HFFc6 (cell line): Measurements from ENCODE around the gene EPB41L3. TPM values are rescaled to one million over a fixed set of nuclear protein-coding genes. Genes with fewer than 3 reads are reported as not detected.

ENCODE experiments used
- DNase-seq: peaks from one replicate; pipeline ENCODE4 v3.0.0-alpha.2; 2018
- H3K27ac Mint-ChIP-seq: 2 replicates; pipeline ENCODE4 v1.8.0; 2020; ENCODE audit warnings: mild to moderate bottlenecking, mixed read lengths
- H3K27me3 Mint-ChIP-seq: 2 replicates; pipeline ENCODE4 v1.8.0; 2021; ENCODE audit warnings: mild to moderate bottlenecking, moderate library complexity, mixed read lengths; ENCODE audit not compliant: insufficient read depth
- H3K36me3 Mint-ChIP-seq: 2 replicates; pipeline ENCODE4 v1.8.0; 2021; ENCODE audit warnings: low read depth, mixed read lengths
- H3K4me1 Mint-ChIP-seq: 2 replicates; pipeline ENCODE4 v1.8.0; 2020; ENCODE audit warnings: low read depth, mixed read lengths
- H3K4me3 Mint-ChIP-seq: 2 replicates; pipeline ENCODE4 v1.8.0; 2020; ENCODE audit warnings: mild to moderate bottlenecking, moderate library complexity, mixed read lengths
- H3K9me3 Mint-ChIP-seq: 2 replicates; pipeline ENCODE4 v1.8.0; 2020; ENCODE audit warnings: mild to moderate bottlenecking, mixed read lengths
- CTCF ChIP-seq: fragments of 200-600 bp; sonication (generic); IDR thresholded peaks from 2 replicates; pipeline ENCODE4 v1.5.0; 2021; ENCODE audit warnings: antibody characterized with exemption, mild to moderate bottlenecking
- total RNA-seq, 6 experiments: library from RNA; stranded (reverse); fragmentation: NEBNext Ultra II Directional; extraction: Animal tissue kit (Norgen Biotek cat#: 25700); gene quantifications; 2 replicates in 1 of 6; 3 replicates in 5 of 6; pipeline ENCODE4 v1.2.3, GENCODE V29; 2021

EPB41L3 gene
- total RNA-seq, 6 experiments from 2014 or later = 1.3 to 17.0 (median 1.8) TPM

DNA sequence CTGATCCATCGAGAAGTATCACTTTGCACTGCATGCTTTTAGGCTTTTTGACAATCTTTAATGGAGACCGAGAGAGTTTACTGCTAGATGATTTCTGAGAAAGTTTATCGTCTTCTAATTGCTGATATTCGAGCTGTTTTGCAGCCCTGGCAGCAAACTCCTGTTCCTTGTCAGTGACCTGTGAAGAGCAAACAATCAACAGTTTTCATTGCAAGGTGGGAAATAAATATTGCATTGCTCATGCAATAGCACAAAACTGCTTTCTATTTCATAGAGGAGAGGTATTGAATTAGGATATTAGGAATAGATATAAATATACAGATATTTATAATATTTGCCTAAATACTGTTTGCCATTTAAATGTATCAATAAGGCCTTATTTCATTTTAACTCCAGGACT is 65.5 kb downstream of the EPB41L3 start:
- Mint-ChIP-seq H3K4me3 (no peak overlapping the region), H3K27ac (no peak overlapping the region), H3K9me3 (peaks cover 31% of the 10 kb centered on the region), H3K36me3 (peaks cover 11% of the 10 kb centered on the region), H3K4me1 (no peaks in the 10 kb centered on the region), H3K27me3 (peaks cover 2% of the 10 kb centered on the region; the same call in 1 of the 2 replicates)
- no peak for DNase-seq
- TF ChIP-seq CTCF = no peak

DNA sequence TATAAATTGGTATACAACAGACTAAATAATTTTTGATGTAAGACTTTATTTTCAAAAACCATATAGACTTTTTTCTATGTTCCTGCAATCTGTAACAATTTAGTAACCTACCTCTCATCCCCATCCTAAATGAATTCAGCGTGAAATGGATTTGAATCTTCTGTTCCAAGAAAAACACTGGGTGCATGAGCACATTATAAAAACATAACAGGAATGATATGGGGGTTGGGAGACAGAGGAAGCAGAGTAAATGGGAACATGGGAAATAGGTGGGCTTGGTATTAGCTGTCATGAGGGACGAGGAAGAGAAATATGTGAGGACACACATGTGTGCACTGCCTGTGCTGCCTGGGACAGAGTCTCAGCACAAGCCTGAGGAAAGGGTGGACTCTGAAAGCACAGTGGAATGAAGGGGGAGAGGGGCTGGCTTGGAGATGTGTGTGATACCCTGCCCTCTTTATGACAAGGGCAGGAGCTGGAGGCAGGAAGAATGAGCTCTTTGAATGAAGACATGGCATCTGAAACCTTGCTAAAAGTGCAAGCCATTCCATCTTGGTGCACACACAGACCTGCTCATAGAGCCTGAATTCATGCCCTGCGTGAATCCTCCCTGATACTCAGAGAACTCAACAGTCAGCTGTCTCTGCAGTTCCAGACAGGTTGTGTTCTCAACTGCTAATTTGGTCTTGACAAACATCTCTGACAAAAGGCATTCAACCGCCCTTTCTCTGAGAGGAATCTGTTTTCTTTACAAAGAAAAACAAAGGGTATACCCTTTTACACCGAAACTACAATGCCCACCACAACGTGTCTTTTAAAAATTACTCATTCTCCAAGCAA is 66.6 kb downstream of the EPB41L3 start:
- Mint-ChIP-seq H3K27me3 (peaks cover 2% of the 10 kb centered on the region; the same call in 1 of the 2 replicates), H3K36me3 (peaks cover 5% of the 10 kb centered on the region), H3K4me3 (no peak overlapping the region), H3K9me3 (peaks cover 21% of the 10 kb centered on the region), H3K4me1 (no peaks in the 10 kb centered on the region), H3K27ac (no peak overlapping the region)
- no peak for TF ChIP-seq CTCF
- DNase-seq = no peak

- H3K36me3 Mint-ChIP-seq = peaks cover 5% of the 10 kb centered on the region
- H3K27ac Mint-ChIP-seq = no peak overlapping the region
- H3K4me3 Mint-ChIP-seq = no peak overlapping the region
- H3K4me1 Mint-ChIP-seq = no peaks in the 10 kb centered on the region
- no peak for DNase-seq
- peaks cover 29% of the 10 kb centered on the region for H3K9me3 Mint-ChIP-seq
- no peak for TF ChIP-seq CTCF
- peaks cover 2% of the 10 kb centered on the region; the same call in 1 of the 2 replicates for H3K27me3 Mint-ChIP-seq
These were observed 68.5 kb downstream of the EPB41L3 start for GRCh38 chr18:5475267-5475666.

GRCh38 chr18:5469340-5469739 is 74.5 kb downstream of the EPB41L3 start:
- no peaks in the 10 kb centered on the region for H3K27me3 Mint-ChIP-seq
- TF ChIP-seq CTCF = no peak
- H3K36me3 Mint-ChIP-seq = no peaks in the 10 kb centered on the region
- H3K4me1 Mint-ChIP-seq = no peaks in the 10 kb centered on the region; the same call in 1 of the 2 replicates
- H3K4me3 Mint-ChIP-seq = no peak overlapping the region
- no peak overlapping the region for H3K27ac Mint-ChIP-seq
- peaks cover 25% of the 10 kb centered on the region for H3K9me3 Mint-ChIP-seq
- DNase-seq = no peak

GRCh38 chr18:5468394-5468793 is 75.4 kb downstream of the EPB41L3 start:
- Mint-ChIP-seq H3K27me3 (no peaks in the 10 kb centered on the region), H3K36me3 (no peaks in the 10 kb centered on the region), H3K4me3 (no peak overlapping the region), H3K9me3 (peaks cover 29% of the 10 kb centered on the region), H3K27ac (no peak overlapping the region), H3K4me1 (peaks cover under 1% of the 10 kb centered on the region; the same call in 1 of the 2 replicates)
- no peak for TF ChIP-seq CTCF
- no peak for DNase-seq
